Activated T-helper 1 cell treated with anti-CD3 and anti-CD28 coated beads, Interleukin-2, amount 50 U/mL, for 16 hours (primary cell): Measurements from ENCODE around the gene NUDT6.
A peak's percentile ranks its signal among the peaks of the same experiment; 100 is the strongest.
"Not testable (repeated sequence)": the region's sequence is repeated elsewhere in the genome, so short reads cannot be mapped to it uniquely, and the experiment has no call there.

Experiments used
- DNase-seq, 2 donors: peaks; one replicate each; pipeline ENCODE4 v3.0.0-alpha.2; 2020; ENCODE audit warnings: low read depth in 1 of 2, low spot score in 1 of 2

The NUDT6 gene

GRCh38 chr4:122921971-122922876 is at the start of gene NUDT6:
Gene NUDT6, minus strand, starts transcription at chr4:122922597. Its CDS starts 25 bp downstream, at chr4:122922572.
- peak in 1 of 2 donors; percentile 25 for DNase-seq

- no peak for DNase-seq
These were observed 45.9 kb upstream of the NUDT6 start for GRCh38 chr4:122968227-122968812.

- DNase-seq = no peak
These were observed 44.8 kb upstream of the NUDT6 start for GRCh38 chr4:122967231-122967630.

GRCh38 chr4:122966201-122966600 is 43.8 kb upstream of the NUDT6 start:
- no peak for DNase-seq

- DNase-seq = no peak
These were observed 40.8 kb upstream of the NUDT6 start for GRCh38 chr4:122963216-122963615.

GRCh38 chr4:122960611-122961000 is 38.2 kb upstream of the NUDT6 start:
- DNase-seq = no peak

- no peak for DNase-seq
These were observed 37.7 kb upstream of the NUDT6 start for GRCh38 chr4:122959981-122960610.

- DNase-seq = no peak
These were observed 37.0 kb upstream of the NUDT6 start for GRCh38 chr4:122959441-122959840.

GRCh38 chr4:122958505-122958904 is 36.1 kb upstream of the NUDT6 start:
- no peak for DNase-seq

GRCh38 chr4:122953924-122954323 is 31.5 kb upstream of the NUDT6 start:
- DNase-seq = no peak

- no peak for DNase-seq
These were observed 29.6 kb upstream of the NUDT6 start for GRCh38 chr4:122952028-122952427.

- DNase-seq = no peak
These were observed 26.3 kb upstream of the NUDT6 start for GRCh38 chr4:122948671-122949070.

GRCh38 chr4:122946142-122946541 is 23.7 kb upstream of the NUDT6 start:
- no peak for DNase-seq

- DNase-seq = not testable (repeated sequence)
These were observed 22.7 kb upstream of the NUDT6 start for GRCh38 chr4:122945136-122945535.

- no peak for DNase-seq
These were observed 10.4 kb upstream of the NUDT6 start for GRCh38 chr4:122932763-122933162.

GRCh38 chr4:122930862-122931261 is 8.5 kb upstream of the NUDT6 start:
- no peak for DNase-seq

GRCh38 chr4:122928930-122929329 is 6.5 kb upstream of the NUDT6 start:
- DNase-seq = no peak

GRCh38 chr4:122922877-122923511 is 597 bp upstream of the NUDT6 start:
- peak; percentile 72 for DNase-seq

GRCh38 chr4:122921300-122921699 is 1.1 kb downstream of the NUDT6 start:
- DNase-seq = no peak

- DNase-seq = no peak
These were observed 1.9 kb downstream of the NUDT6 start for GRCh38 chr4:122920473-122920872.

- DNase-seq = no peak
These were observed 4.7 kb downstream of the NUDT6 start for GRCh38 chr4:122917731-122918130.

GRCh38 chr4:122914938-122915337 is 7.5 kb downstream of the NUDT6 start:
- DNase-seq = no peak
